ENCODE measurements around the gene REEP2.

DNA sequence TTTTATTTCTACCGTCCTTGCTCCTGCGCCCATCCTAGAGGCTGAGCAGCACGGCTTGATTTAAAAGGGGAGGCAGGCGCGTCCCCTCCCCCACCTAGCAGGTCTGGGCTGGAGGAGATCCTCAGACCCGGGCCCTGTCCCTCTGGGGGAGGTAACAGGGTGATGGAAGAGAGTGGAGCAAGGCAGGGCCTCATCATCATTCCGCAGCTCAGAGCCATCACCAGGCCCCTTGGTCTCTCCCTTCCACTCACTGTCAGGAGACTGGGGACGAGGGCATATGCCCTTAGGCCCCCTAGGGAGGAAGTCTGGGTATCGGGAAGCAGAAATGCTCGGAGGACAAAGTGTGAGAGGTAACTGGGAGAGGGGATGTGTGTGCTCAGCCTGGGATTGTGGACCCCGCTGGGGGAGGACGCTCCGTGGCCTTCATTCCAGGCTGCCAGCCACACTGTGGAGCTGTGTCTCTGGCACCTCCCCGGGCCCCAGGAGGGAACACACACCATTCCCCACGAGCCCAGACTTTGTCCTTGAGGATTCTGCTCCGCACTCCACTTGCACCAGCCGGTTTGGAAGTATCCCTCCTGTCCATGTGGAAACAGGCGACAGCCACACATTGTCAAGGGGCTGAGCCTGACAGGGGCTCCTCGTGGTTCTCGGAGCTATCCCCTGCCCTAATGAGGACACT lies 761 bp downstream of the REEP2 start:
- no peak for TF ChIP-seq SUZ12 (IDR thresholded peaks at IDR 0.05; ENCODE audit: extremely low read depth, insufficient read depth, insufficient read length)
- TF ChIP-seq ZNF274 (IDR thresholded peaks at IDR 0.05; ENCODE audit: low read depth, low read length), result no peak
- no peak for TF ChIP-seq YY1 (IDR thresholded peaks at IDR 0.05; ENCODE audit: insufficient read depth, insufficient read length)

All from NT2/D1 (cell line).